ENCODE data around the gene DHDDS. TPM values are rescaled to one million over a fixed set of nuclear protein-coding genes. Genes with fewer than 3 reads are reported as not detected.

The DHDDS gene
- total and polyA plus RNA-seq, 2 of the 13 experiments (the other 11 are each of a cell fraction or from before 2014, with no cell fraction given), result 18.9 to 28.3 TPM

DNA sequence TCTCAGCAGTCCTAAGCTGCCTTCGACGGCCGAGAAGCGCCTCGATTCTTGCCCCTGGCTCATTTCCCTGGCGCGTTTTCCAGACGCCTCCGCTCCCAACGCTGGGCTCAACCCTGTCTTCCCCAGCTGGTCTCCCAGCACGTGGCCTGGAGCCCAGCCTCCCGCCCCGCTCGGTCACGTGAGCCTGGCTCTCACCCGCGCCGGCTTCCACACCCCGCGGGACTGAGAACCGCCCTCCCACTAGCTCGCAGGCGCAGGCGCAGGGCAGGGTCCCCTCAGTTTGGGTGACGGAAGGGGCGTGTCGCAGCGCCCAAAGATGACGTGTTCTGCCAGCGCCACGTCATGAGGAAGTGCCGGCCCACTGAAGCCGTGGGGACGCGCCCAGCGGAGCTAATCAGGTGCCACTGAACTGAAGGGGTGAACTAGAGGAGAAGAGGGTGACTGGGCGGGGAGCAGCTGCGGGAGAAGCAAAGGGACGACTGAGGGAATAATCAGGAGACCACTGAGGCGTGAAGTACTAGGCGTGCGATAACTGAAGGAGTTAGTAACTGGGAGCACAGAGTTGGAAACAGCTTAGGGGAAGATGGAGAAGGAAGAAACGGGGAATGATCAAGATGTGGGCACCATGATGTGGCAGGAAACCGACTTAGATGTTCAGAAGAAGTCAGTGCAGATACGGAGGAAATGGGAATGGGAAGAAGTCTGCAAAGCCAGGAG, at the start of gene DHDDS (continued):
- TF ChIP-seq GTF2F1 (IDR thresholded peaks at IDR 0.05; ENCODE audit: low read length), result no peak
- no peak for TF ChIP-seq RNF219 (CRISPR knock-in tag; IDR thresholded peaks at IDR 0.05)
- TF ChIP-seq TFAP4 (IDR thresholded peaks at IDR 0.05; ENCODE audit: borderline replicate concordance, low read depth), result peak; percentile 96
- TF ChIP-seq ZNF691 (CRISPR knock-in tag; IDR thresholded peaks at IDR 0.05; ENCODE audit: borderline replicate concordance, low read depth), result 0 out of 2 replicates have a peak, but pooled peaks have one; percentile 58
- no peak; the same call in 1 of the 2 replicates for TF ChIP-seq ZNF777 (CRISPR knock-in tag; IDR thresholded peaks at IDR 0.05)
- TF ChIP-seq ZNF280B (CRISPR knock-in tag; IDR thresholded peaks at IDR 0.05; ENCODE audit: borderline replicate concordance), result peak; percentile 95
- peak; percentile 94 for TF ChIP-seq ZNF446 (CRISPR knock-in tag; IDR thresholded peaks at IDR 0.05)
- TF ChIP-seq ZNF280D (CRISPR knock-in tag; IDR thresholded peaks at IDR 0.05), result peak; percentile 90
- peak; percentile 90 for TF ChIP-seq ZNF138 (CRISPR knock-in tag; IDR thresholded peaks at IDR 0.05; ENCODE audit: low read depth)
- no peak for TF ChIP-seq ZNF720 (CRISPR knock-in tag; IDR thresholded peaks at IDR 0.05)
- TF ChIP-seq GZF1 (CRISPR knock-in tag; IDR thresholded peaks at IDR 0.05), result peak; percentile 30; the same call in 1 of the 2 replicates
- no peak for TF ChIP-seq ZNF24 (IDR thresholded peaks at IDR 0.05)
- peak; percentile 68 for TF ChIP-seq ZFX (CRISPR knock-in tag; IDR thresholded peaks at IDR 0.05; ENCODE audit: low read depth)
- TF ChIP-seq RARG (CRISPR knock-in tag; IDR thresholded peaks at IDR 0.05; ENCODE audit: low read depth), result no peak
- no peak for TF ChIP-seq CEBPZ (IDR thresholded peaks at IDR 0.05; ENCODE audit: low read length)
- no peak for TF ChIP-seq ZNF326 (CRISPR knock-in tag; IDR thresholded peaks at IDR 0.05; ENCODE audit: borderline replicate concordance)
